Stomach smooth muscle (tissue), 2 donors: Measurements from ENCODE around the gene SPPL2C.

Experiments
- H3K27ac ChIP-seq: one replicate; pipeline ENCODE4 v1.7.0; 2013; ENCODE audit warnings: mild to moderate bottlenecking, low read length, inconsistent platforms
- H3K27me3 ChIP-seq, 2 donors: one replicate each; pipeline ENCODE4 v1.7.0; 2013; ENCODE audit warnings: low read length in 2 of 2; ENCODE audit not compliant: insufficient read depth in 2 of 2, control insufficient read depth in 1 of 2
- H3K36me3 ChIP-seq, 2 donors: one replicate each; pipeline ENCODE4 v1.7.0; 2013; ENCODE audit warnings: low read length in 2 of 2; ENCODE audit not compliant: control insufficient read depth in 2 of 2, insufficient read depth in 2 of 2
- H3K4me1 ChIP-seq: one replicate; pipeline ENCODE4 v1.7.0; 2013; ENCODE audit warnings: low read length; ENCODE audit not compliant: control insufficient read depth, insufficient read depth
- H3K4me3 ChIP-seq, 2 donors: one replicate each; pipeline ENCODE4 v1.7.0; 2013; ENCODE audit warnings: low read length in 2 of 2
- H3K9ac ChIP-seq, 2 donors: one replicate each; pipeline ENCODE4 v1.7.0; 2013; ENCODE audit warnings: low read length in 2 of 2, mild to moderate bottlenecking in 1 of 2
- H3K9me3 ChIP-seq, 2 donors: one replicate each; pipeline ENCODE4 v1.7.0; 2013; ENCODE audit warnings: low read length in 2 of 2; ENCODE audit not compliant: control insufficient read depth in 2 of 2
- donor health status: healthy.
- donor health status: Pancreatic carcinoma.

SPPL2C gene

DNA sequence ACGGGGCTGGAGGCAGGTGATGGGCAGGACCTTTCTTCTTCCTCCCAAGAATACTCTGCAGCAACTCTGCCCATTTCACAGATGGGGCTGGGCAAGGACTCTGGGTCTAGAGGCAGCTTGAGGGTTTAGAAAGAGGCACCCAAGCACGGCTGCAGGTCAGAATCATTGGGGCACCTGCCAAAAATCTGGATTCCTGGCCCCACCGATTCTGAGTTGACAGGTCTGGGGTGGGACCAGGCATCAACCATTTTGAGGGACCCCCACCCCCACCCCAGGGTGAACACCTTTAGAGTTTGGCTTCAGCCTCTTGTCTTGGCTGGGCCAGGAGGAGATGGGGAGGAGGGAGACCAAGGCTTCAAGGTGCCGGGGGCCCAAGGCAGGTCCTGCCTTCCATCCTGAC, 5.3 kb downstream of the SPPL2C start:
- peaks cover 5% of the 10 kb centered on the region for H3K4me1 ChIP-seq
- H3K27ac ChIP-seq: no peak overlapping the region
- H3K36me3 ChIP-seq: no peaks in the 10 kb centered on the region
- H3K9me3 ChIP-seq: no peaks in the 10 kb centered on the region
- H3K27me3 ChIP-seq: peaks cover 14 to 16% of the 10 kb centered on the region in 2 donors
- no peak overlapping the region for H3K9ac ChIP-seq
- H3K4me3 ChIP-seq: no peak overlapping the region

DNA sequence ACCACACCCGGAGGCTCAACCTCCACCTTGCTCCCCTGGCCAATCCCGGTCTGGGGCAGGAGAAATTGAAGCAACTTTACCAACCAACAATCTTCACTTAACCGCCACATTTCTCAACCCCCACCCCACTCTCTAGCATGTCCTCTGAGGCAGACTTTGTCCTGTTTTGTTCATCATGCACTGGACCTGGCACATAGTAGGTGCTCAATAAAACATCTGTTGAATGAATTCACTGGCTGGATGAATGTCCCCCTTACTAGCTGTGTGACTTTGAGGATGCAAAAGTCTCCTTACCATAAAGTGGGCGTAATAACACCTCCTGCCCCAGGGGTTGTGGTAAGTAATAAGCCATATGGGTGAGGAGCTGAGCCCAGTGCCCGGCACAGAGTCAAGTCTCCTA, 5.8 kb downstream of the SPPL2C start:
- Histone ChIP-seq H3K9ac (no peak overlapping the region), H3K27ac (no peak overlapping the region), H3K36me3 (no peaks in the 10 kb centered on the region), H3K4me1 (peaks cover 5% of the 10 kb centered on the region), H3K4me3 (no peak overlapping the region), H3K9me3 (no peaks in the 10 kb centered on the region), H3K27me3 (peaks cover 14 to 16% of the 10 kb centered on the region in 2 donors)

DNA sequence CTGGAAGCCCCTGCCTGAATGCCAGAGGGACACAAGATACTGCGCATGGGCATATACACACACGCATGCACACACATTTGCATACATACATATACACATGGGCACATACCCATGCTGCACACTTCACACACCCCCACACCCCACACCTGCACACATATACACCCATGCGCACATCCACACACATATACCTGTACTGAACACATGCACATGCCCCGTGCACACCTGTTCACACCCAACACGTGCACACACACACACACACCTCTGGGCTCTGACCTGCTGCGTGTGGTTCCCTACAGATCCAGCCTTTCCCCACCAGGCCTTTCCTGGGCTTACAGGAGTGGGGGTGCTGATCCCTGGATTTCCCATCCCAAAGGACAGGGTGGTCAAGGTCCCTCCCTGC, 6.3 kb downstream of the SPPL2C start:
- Histone ChIP-seq H3K9me3 (no peaks in the 10 kb centered on the region), H3K4me3 (no peak overlapping the region), H3K27ac (no peak overlapping the region), H3K27me3 (peaks cover 14 to 16% of the 10 kb centered on the region in 2 donors), H3K36me3 (no peaks in the 10 kb centered on the region), H3K9ac (no peak overlapping the region), H3K4me1 (peaks cover 5% of the 10 kb centered on the region)

DNA sequence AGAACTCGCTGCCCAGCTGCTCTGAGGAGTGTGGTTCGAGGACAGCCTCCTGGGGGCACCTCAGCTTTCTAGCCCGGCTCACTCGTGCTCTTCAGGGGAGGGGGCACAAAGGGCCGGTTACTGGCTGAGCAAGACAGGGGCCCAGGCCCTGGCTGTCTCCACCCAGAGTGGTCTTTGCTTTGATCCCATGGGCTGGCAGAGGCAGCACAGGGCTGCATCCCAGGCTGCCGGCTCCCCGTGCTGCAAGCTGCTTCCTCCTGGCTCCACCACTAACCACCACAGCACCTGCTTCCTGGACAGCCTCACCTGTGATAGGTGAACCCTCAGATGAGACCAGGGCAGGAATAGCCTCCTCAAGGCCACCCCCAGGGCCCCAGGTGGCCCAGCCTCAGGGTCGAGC, 6.8 kb downstream of the SPPL2C start:
- H3K4me3 ChIP-seq: no peak overlapping the region
- no peak overlapping the region for H3K9ac ChIP-seq
- H3K27ac ChIP-seq: no peak overlapping the region
- H3K9me3 ChIP-seq: no peaks in the 10 kb centered on the region
- H3K27me3 ChIP-seq: peaks cover 14 to 16% of the 10 kb centered on the region in 2 donors
- no peaks in the 10 kb centered on the region for H3K36me3 ChIP-seq
- H3K4me1 ChIP-seq: peaks cover 5% of the 10 kb centered on the region

DNA sequence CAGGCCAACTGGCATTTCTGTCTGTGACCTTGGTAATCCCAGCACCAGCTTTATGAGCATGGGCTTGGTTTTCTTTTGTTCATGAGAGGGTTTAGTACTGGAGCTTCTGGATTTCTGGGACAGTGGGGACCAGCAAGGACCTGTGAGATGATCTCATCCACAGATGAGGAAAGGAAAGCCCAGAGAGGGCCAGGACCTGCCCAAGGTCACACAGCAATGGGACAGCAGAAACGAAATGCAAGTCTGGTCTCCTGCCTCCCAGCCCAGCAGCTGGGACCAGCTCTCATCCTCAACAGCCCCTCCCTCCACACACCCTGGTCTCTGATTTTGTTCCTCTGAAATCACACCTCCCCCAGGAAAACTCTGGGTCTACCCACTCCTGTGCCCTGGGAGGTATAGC, 7.2 kb downstream of the SPPL2C start:
- no peak overlapping the region for H3K27ac ChIP-seq
- H3K4me1 ChIP-seq: peaks cover 5% of the 10 kb centered on the region
- no peaks in the 10 kb centered on the region for H3K9me3 ChIP-seq
- H3K9ac ChIP-seq: no peak overlapping the region
- H3K4me3 ChIP-seq: no peak overlapping the region
- peaks cover 14 to 16% of the 10 kb centered on the region in 2 donors for H3K27me3 ChIP-seq
- no peaks in the 10 kb centered on the region for H3K36me3 ChIP-seq

DNA sequence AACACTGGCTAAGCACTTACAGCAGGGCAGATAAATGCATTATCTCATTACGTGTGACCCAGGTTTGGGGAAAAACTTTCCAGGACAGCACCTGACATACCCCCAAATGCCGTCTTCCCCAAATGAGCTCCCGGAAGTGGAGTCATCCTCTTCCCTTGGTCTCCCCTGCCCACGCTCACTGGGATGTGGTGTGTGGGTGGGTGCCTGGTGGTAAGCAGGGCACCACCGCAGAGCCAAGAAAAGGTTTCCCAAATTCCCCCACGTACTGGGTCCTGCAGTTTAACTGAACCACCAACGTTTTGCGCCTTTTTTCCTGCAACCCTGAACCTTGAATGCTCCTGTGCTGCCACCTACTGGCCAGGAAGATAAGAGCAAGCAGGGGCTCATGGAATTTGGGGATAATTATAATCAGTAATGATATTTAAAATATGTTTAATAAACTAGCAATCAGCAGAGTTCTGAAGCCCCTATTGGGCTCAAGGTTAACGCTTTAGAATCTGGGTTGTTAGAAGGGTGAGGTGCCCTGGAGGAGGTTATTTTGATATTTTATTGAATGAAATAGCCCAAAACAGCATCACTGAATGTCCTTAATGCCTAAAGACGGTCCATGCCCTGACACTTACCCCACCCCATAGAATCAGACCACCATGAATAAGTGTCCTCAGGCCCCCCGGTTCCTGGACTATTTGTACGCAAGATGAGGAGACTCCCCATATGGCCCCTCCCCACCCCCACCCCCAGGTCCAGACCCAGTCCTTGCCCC, 8.0 kb downstream of the SPPL2C start:
- peaks cover 14% of the 10 kb centered on the region in 2 donors for H3K27me3 ChIP-seq
- H3K9ac ChIP-seq: no peak overlapping the region
- H3K36me3 ChIP-seq: no peaks in the 10 kb centered on the region
- peaks cover 5% of the 10 kb centered on the region for H3K4me1 ChIP-seq
- H3K9me3 ChIP-seq: no peaks in the 10 kb centered on the region
- no peak overlapping the region for H3K27ac ChIP-seq
- peak overlapping the region in 1 of 2 donors; percentile 29 for H3K4me3 ChIP-seq

DNA sequence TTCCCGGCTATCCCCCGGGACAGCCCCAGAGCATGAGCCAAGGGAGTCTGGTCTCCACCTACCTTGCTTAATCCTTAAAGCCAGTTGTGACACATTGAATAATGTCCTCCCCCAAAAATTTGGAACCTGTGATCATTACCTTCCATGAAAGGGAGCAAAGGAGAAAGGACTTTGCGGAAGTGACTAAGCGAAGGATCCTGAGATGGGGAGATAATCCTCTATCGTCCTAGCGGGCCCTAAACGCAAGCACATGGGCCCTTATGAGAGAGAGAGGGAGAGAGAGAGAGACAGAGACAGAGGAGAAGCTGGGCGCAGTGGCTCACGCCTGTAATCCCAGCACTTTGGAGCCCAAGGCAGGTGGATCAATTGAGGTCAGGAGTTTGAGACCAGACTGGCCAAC, 9.5 kb downstream of the SPPL2C start:
- Histone ChIP-seq H3K4me3 (no peak overlapping the region), H3K4me1 (no peaks in the 10 kb centered on the region), H3K9me3 (no peaks in the 10 kb centered on the region), H3K27me3 (peaks cover 14 to 15% of the 10 kb centered on the region in 2 donors), H3K36me3 (no peaks in the 10 kb centered on the region), H3K9ac (no peak overlapping the region), H3K27ac (no peak overlapping the region)

DNA sequence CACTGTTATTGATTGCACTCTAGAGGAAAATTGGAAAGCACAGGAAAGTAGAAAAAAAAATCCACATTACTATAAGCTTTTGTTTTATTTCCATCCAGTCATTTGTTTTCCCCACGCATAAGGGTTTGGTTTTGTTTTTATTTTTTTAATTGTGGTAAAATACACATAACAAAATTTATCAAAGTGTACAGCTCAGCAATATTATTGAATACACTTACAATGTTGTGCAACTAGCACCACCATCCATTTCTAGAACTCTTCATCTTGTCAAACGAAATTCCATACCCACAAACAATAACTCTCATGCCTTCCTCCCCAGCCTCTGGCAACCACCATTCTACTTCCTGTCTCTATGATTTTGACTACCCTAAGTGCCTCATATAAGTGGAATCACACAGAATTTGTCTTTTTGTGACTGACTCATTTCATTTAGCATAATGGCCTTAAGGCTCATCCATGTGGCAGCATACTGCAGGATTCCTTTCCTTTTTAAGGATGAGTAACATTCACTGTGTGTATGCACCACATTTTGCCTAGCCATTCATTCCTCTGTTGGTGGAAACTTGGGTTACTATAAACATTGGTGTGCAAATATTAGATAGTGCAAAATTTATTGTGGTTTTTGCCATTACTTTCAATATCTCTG, 11.1 kb downstream of the SPPL2C start:
- Histone ChIP-seq H3K9me3 (no peaks in the 10 kb centered on the region), H3K4me1 (peaks cover 1% of the 10 kb centered on the region)

GRCh38 chr17:45857977-45858708, 13.5 kb downstream of the SPPL2C start:
- Histone ChIP-seq H3K36me3 (no peaks in the 10 kb centered on the region), H3K4me3 (no peak overlapping the region), H3K9me3 (no peaks in the 10 kb centered on the region), H3K4me1 (peaks cover 6% of the 10 kb centered on the region), H3K27ac (no peak overlapping the region), H3K9ac (no peak overlapping the region), H3K27me3 (peaks cover 3 to 5% of the 10 kb centered on the region in 2 donors)

More for the DNA sequence above, 11.1 kb downstream of the SPPL2C start:
- no peak overlapping the region for H3K4me3 ChIP-seq
- H3K36me3 ChIP-seq: no peaks in the 10 kb centered on the region
- H3K9ac ChIP-seq: no peak overlapping the region
- no peak overlapping the region for H3K27ac ChIP-seq
- peaks cover 14 to 15% of the 10 kb centered on the region in 2 donors for H3K27me3 ChIP-seq

- Histone ChIP-seq H3K9ac (no peak overlapping the region), H3K27ac (no peak overlapping the region), H3K36me3 (no peaks in the 10 kb centered on the region), H3K4me3 (no peak overlapping the region), H3K4me1 (peaks cover 6% of the 10 kb centered on the region), H3K27me3 (peaks cover 4 to 20% of the 10 kb centered on the region in 2 donors), H3K9me3 (no peaks in the 10 kb centered on the region)
These were observed 16.5 kb downstream of the SPPL2C start for GRCh38 chr17:45861165-45861564.
